ENCODE results near the gene ANO1.

The ANO1 gene

DNA sequence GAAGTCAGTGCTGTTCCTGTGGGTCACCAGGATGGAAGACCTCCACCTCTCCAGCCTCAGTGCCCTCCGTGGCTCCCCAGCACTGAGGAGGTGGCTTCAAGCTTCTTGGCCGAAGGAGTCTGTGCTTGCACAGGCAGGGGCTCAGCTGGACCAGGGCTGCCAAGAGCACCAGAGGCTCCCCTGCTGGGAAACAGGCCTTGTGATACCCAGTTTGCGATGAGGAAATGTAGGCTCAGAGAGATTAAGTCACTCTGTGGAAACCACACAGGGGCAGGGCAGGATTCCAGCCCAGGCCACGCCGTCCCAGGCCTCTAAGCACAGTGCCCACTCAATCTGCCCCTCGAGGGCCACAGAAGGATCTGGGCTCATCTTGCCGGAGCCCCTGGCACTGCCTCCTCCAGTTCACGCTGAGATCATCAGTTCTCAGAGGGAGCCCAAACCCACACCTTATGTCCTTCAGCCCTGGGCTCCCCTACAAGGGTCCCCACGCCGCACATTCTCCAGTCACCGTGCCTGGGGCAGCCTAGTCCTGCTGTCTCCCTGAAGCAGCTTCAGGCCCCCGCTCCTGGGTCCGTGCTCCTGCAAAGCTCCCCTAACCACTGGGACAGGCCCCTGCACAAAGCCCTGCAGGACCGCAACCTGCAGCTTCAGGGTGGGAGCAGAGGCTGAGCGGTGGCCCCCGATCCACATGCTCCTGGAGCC, 21.6 kb downstream of the ANO1 start:
- DNase-seq = no peak

DNA sequence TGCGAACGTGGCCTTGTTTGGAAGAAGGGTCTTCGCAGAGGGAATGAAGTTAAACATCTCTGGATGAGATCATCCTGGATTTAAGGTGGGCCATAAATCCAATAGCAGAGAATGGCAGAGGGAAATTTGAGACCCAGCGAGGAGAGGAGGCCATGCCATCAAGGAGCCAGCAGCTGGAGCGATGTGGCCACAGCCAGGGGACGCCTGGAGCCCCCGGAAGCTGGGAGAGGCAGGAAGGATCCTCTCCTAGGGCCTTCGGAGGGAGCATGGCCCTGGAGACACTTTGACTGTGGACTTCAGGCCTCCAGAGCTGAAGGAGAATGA, 22.1 kb downstream of the ANO1 start:
- DNase-seq = no peak

DNA sequence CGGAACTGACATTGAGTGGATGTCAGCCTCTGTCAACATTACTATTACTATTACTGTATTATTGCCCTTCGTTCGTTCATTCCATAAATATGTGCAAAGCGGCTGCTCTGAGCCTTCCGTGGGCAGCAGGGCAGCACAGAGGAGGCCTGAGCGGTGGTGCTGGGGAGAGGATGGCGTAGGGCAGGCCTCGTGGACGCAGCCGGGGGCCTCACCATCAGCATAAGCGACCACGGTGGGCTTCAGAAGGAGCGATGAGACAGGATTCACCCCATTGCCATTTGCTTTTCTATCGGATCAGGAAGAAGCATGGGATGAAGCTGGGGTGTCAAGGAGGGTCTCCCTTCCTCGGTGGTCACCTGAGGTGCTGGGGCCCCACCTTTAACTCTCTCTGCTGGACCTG, 22.7 kb downstream of the ANO1 start:
- no peak for DNase-seq

DNA sequence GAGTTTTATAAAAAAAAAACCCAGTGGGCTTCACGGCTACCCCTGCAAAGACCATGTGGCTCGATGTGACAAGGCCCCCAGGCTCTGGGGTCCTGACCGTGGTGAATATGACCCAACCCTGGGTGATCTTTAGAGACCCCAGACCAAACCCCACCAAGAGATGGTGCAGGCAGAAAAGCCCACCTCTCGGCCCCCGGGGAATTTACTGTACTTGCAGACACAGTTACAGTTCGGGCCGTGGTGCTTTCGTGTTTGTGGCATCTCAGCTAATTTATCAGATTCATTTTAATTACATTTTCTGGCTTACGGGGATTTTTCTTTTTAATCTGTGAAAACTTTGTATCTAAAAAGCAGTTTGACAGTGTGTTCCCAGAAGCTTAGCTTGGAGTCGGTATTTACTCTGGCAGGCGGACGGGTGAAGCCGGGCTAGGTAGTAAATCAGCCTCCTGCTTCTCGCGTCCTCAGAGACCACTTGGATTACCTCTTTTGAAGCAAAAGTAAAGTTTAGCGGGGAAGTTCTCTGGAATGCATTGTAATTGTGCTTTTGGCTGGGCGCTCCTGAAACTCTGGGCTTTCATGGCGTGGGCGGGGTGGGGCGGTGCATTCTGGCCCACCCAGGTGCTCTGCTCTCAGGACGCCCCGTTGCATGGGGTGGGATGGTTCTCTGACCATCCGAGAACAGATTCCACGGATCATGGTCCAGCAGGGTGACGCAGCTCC, 25.3 kb downstream of the ANO1 start:
- DNase-seq = no peak

DNA sequence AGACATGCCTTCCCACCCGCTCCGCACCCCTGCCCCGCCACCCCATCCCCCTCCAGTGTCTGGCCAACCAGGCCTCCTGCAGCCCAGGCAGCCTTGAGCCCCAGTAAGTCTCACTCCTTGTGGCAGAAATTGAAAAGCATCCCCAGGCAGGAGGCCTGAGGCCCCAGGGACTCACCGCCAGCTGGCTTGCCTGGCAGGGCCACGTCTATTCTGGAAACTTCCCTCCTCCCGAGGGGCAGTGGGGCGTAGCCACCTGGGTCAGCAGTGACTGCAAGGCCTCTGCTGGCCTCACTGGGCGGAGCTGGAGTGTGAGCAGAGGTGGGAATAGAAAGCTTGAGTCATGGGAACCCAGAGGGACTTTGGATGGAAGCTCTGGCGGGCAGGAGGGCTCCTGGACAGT, 26.3 kb downstream of the ANO1 start:
- no peak for DNase-seq

DNA sequence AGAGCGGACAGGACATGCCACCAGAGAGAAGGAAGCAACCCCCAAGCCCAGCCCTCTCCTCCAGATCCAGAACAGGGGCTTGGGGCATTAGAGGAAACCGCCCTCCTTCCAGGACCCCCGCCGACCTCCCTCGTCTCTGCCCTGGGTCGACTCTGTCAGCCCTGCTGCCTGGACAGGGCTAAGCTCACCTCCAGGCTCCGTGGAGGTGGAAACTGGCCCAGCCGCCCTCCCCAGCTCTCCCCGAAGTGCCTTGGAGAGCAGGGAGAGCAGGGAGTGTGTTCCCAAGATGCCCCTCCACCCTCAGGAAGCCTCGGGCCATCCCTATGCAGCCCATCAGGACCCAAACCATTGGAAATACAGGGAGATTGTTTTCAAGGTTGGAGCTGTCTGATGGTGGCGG, 26.8 kb downstream of the ANO1 start:
- no peak for DNase-seq

DNA sequence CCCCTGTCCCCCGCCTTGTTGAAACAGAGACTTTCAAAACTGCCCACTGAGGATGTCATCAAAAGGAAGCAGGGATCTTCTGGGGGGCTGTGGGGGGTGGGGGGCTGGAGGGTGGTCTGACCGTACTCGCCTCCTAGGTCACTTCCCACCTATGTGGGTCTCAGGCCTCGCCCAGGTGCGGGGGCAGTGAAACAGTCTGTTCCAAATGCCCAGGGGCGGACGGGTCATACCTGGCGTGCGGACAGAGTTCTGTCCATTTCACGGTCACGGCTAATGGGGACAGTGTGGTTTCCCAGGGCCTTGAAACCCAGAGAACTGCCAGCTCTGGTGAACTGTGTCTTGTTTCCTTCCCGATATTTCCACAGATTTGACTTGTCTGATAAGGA, 27.2 kb downstream of the ANO1 start:
- DNase-seq = no peak

DNA sequence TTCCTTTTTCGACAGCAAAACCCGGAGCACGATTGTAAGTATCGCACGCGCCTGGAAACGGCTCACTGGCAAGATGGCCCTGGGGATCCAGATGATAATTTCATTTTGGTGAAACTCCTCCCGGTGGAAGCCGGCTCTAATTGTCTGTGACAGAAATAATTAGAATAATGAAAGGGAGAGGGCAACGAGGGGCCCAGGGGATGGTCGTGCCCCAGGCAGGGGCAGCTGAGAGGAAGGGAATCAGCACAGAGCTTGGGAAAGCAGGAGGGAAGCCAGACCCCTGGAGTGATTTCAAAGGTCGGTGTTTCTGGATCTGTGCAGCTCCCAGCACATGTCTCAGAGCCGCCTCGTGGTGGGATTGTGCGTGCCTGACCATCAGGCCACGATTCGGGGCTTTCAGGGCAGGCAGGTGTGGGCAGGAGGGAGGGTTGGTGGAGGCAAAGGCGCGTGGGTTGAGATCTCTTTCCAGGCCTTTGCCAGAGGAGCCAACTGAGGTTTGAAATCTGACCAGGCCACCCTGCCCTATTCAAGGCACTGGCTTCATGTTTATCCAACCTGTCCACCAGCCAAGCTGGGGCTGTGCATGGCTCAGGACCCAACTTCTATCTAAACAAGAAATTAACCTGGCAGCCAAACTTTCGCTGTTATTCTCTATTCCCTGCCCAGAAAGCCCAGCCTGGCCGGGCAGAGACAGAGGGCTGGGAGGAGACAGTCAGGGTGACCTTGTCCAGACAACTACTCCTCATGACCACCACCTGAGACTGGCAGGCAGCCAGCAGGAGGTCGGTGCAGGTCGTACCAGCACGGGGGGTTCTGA, 27.8 kb downstream of the ANO1 start:
- DNase-seq = no peak

DNA sequence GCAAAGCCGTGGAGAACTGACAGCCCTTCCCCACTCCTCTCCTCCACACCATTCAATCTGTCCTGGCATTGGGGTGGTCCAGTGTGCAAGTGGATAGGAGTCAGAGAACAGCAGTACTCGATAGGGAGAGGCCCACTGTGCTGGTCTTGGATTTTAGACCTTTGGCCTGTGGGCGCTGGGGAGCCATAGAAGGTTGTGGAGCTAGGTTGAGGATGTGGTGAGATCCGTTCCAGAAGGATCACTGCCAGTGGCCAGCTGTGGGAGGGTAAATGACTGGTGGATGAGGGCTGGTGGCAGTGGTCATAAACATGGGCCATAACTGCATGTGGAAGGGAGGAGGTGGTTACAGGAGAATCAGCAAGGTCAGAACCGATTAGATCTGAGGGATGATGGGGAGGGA, 28.6 kb downstream of the ANO1 start:
- no peak for DNase-seq

DNA sequence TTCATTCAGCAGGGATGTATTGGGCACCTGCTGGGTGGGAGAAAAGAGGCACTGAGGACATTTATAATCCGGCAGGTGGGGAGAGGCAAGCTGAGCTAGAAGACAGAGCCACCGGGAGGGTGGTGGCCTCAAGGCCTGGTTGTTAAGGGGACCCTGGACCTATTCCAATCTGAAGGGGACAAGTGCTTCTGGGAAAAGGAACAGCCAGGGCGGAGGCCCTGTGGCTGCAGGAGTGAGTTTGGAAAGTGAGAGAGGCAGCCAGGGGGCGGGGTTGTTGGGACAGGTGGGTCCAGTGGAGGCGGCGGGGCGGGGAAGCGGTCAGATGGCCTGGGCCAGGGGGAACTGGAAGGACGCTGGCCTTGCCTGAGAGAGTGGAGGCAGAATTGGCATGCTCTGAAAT, 29.1 kb downstream of the ANO1 start:
- no peak for DNase-seq

DNA sequence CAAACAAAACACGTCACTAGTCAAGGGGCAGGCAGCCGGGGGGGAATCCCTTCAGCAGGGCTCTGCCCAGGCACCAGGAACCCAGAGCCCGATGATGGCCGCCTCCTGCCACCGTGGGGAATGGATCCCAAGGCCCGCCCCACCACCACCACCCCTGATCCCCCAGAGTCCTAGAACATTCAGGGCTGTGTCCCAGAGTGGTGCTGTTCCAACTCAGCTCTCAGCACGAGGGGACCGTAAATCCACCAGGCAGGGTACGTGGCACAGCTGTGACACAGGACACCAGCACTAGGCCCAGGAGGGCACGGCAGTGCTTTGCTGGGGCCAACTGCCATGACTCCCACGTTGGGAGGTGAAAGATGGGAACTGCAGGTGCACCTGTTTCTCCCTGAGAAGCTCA, 29.6 kb downstream of the ANO1 start:
- DNase-seq = no peak

DNA sequence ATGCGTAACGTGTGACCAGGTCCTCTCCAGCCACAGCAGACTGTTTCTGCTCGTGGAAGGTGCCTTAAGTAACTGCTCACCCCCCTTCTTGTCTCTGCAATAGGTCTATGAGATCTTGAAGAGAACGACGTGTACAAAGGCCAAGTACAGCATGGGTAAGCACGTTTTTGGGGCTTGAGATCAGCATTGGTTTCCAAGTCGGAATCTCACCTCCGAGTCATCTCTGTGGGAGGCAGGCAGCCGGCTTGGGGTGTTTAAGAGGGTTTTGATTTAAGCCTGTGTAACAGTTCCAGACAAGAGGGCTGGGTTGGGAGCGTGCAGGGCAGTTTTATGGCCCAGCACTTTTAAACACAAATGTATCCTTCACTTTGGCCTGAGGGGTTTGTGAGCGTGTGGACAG, 30.1 kb downstream of the ANO1 start:
- DNase-seq = no peak

DNA sequence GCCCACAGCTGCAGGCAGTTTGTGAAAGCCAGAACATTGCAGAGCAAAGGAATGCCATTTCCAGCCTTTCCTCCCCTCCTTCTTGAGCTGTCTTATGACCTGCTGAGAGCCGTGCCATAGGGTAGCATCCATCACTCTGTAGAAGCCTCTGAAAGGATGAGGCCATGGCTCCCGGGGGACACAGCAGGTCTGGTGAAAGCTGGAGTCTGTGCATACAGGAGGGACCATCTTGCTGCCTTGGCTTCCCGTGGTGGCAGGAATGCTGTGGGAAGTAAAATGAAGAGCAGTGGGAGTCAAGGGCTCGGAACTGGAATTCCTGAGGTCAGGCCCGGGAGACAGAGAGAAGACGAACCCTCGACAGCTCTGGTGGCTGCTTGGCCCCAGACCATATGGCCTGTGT, 30.9 kb downstream of the ANO1 start:
- no peak for DNase-seq

DNA sequence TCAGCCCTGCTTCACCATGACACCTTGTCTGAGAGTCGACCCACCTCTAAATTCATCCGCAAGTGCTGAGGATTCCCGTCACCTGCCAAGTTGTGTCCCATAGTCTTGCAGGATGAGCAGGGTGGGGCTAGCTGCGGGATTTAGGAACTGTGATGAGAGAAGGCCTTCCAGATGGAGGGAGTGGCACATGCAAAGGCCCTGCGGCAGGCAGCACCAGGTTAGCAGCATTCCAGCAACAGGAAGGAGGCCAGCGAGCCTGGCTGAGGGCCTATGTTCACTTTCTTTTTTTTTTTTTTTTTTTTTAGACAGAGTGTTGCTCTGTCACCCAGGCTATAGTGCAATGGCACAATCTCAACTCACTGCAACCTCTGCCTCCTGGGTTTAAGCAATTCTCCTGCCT, 31.8 kb downstream of the ANO1 start:
- DNase-seq = no peak

DNA sequence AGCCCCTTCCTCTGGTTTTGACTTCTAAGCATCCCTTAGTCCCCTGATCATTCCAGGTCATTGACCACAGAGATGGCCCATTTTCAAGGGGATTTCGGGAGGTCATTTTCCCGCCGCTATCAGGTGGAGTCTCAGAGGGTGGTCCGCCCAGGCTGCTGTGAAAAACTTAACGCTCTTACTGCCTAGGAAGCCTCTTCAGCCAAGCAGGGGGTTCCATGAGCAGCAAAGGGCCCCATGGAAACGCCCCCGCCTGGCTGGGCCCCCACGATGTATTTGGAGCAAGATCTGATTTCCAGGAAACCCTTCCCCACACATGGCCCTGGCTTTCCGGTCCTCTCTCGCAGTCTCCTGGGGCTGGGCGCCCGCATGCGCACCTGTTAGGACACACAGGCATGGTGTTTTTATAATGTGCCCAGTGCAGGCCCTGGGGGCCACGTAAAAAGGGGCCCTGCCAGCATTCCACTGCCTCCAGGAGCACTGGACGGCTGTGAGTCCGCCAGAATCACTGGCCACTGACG, 32.5 kb downstream of the ANO1 start:
- DNase-seq = no peak

DNA sequence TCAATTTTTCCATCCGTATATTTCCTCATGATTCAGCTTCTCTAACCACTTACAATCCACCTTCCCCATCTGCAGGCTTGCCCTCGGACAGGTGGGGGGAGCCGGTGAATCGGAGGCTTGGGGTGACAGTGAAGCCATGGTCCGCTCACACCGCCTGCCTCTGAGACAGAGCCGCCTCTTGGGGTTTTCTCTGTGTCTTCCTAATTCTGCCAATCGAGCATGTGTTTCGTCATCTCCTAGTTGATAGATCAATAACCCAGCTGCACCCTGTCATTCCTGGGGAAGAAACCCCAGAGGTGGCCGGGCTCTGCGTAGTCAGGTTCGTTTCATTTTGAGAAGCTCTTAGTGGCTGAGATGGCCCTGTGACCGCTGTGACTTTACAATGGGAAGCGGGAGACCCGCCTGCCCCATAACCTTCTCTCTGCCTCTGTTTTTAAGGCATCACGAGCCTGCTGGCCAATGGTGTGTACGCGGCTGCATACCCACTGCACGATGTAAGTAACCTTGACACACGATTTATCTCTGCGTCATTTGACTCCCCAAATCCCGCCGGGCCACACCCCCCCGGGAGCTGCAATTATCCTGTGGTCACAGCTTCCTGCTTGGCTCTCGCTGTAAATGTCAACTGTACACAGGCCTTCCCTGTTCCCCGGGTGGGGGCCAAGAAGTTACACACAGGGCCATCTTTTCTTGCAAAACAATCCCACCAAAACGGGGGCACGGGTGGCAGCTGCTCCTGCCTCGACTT, 33.3 kb downstream of the ANO1 start:
- peak in 1 of 2 experiments; percentile 6 for DNase-seq

DNA sequence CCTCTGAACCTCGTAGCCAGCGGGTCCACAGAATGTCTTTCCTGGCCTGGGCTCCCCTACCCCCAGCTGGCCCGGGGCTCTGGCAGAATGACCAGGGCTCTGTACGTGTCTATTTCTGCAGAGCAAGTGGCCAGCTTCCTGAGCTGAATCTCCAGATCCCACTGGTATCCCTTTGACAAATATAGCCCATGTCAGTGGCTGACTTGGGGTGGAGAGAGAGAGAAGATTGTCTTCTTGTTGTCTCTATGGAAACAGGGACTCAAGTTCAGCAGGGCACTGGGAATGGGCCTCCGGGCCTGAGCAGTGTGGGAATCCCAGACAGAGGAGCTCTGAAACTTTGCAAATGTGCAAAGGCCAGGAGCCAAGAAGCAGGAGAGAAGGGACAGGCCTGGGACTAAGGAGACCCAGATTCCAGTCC, 33.9 kb downstream of the ANO1 start:
- DNase-seq = no peak

DNA sequence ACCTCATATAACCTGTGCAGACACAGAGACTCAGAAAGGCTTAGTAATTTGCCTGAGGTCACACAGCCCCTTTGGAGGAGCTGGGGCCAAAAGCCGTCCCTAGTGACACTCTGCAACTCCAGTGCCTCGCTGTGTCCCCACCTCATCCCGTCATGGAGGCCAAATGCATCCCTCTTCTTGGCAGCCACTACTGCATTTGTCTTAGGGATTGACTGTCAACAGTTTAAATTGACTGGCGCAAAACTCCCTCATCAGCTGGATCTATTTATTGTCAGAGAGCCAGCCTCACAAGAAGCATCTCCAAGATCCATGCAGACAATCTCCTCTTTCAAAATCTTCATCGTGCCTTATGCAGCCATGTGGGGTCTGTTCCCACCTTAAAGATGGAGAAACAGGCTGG, 35.7 kb downstream of the ANO1 start:
- no peak for DNase-seq

DNA sequence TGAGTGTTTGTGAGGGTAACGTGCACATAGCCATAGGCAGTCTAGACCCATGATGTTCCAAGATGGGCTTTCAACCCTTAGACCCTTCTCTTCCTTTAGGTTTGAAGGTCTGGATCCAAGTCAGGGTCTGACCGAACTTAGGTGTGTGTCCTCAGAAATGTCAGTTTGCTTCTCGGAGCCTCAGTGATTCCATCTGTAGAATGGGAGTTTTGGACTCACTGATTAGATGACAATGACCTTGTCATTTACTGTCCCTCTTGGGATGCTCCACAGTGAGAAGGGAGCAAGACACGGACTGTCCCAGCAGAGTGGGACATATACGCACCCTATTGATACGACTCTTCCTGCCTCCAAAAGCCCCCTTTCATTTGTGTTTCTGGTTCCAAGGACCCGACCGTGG, 37.7 kb downstream of the ANO1 start:
- DNase-seq = no peak

DNA sequence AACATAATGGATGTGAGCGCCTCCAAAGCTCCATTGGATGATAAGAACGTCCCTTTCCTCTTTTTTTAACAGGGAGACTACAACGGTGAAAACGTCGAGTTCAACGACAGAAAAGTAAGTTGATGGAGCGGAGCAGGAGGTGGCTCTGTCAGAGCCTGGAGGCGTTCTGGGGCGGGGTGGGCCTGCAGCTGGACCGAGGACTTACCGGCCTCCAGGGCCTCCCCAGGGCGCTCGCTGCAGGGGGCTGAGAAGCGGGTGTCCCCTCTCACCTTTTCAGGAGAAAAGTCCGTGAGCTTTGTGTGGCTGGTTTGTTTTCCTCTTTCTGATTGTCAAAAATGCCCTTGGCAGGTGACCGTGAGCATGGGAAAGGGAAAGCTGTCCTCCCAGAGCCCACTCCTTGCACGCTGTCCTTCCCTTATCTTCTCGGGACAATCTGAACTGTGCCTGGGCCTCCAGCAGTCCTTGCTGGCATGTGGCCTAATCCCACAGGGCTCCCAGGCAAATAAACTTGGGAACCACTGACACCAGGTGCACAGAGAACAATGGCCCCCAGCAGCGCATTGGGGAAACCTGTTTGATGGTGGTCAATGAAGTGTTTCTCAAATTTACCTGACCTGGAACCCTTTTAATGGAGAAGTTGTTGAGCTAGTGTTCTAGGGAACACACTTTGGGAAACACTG, 38.4 kb downstream of the ANO1 start:
- no peak for DNase-seq

DNA sequence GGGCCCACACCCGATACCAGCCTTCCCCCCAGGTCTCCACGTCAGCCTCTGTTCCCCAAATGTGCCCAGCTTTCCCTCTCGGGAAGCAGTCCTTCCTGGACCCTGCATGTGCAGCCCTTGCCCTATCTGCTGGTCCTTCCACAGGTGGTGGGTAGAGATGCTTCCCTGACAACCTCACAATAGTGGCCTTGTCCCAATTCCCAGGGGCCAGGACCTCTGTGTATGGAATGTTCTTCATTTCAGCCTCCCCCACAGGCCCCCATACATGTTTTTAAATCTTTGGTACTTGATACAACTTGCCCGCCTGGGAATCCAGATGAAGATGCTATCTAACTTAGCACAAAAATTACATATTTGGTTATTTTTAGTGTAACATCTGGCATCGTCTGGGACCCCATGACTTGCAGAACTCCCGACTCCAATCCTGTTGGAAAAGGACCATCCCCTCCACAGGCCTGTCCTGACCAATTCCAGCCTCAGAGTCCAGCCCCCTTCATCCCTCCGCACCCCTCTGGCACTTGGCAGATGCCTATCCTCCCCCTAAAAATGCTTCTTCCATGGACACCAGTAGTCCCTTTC, 39.5 kb downstream of the ANO1 start:
- DNase-seq = no peak

DNA sequence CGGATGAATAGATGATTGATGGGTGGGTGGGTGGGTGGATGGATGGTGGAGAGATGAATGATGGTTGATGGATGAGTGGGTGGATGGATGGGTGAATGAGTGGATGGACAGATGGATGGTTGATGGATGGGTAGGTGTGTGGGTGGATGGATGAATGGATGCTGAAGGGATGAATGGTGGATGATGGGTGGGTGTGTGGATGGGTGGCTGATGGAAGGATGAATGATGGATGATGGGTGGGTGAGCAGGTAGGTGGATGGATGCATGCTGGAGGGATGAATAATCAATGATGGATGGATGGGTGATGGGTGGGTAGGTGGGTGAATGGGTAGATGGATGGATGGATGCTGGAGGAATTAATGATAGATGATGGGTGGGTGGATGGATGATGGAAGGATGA, 40.5 kb downstream of the ANO1 start:
- no peak for DNase-seq
